CD4-positive, alpha-beta T cell treated with Interleukin-15 for 4 hours (primary cell): ENCODE data around the gene SPATS1.

Experiments
- DNase-seq: peaks from one replicate; pipeline ENCODE4 v3.0.0-alpha.2; 2020; ENCODE audit warnings: low spot score

Gene SPATS1

GRCh38 chr6:44342489-44342888 lies at the start of gene SPATS1:
SPATS1 (plus strand) TSS chr6:44342650; CDS start chr6:44343096, 446 bp downstream.
- DNase-seq, result no peak

DNA sequence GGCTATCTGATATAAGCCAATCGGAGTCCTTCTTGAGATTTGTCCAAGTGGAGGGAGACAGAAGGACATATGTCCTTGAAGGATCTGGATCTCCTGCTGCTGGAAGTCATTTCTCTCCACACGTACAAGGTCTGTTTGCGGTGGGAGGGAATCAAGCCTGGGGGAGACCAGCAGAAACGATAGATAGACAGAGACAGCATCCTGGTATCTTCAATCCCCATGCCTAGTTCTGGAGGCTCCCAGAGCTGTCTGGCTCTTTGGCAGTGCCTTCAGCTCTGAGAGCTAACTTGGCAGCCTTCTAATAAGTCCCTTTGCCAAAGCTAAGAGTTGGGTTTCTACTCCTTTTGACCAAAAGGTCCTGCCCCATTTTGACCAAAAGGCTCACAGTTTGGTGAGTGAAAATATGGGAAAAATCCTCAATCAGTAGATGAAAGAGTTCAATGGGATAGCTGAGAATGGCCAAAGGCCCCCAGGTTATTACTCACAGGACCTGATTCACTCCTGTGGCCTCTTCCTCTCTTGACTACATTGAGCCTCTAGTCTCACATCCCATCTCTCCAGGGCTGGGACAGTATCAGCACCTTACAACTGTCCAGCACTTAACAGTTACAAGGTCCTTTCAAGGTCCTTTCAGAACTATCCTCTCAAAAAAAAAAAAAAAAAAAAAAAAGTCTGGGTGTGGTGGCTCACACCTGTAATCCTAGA lies 49.6 kb upstream of the SPATS1 start:
- DNase-seq, result no peak

GRCh38 chr6:44294832-44295791 lies 47.3 kb upstream of the SPATS1 start:
- DNase-seq, result no peak

GRCh38 chr6:44297063-44298038 lies 45.1 kb upstream of the SPATS1 start:
- DNase-seq, result peak; percentile 13

- DNase-seq, result no peak
Measured at GRCh38 chr6:44298055-44298803, 44.2 kb upstream of the SPATS1 start.

- DNase-seq, result no peak
Measured at GRCh38 chr6:44298864-44299263, 43.6 kb upstream of the SPATS1 start.

- no peak for DNase-seq
Measured at GRCh38 chr6:44300292-44300823, 42.1 kb upstream of the SPATS1 start.

DNA sequence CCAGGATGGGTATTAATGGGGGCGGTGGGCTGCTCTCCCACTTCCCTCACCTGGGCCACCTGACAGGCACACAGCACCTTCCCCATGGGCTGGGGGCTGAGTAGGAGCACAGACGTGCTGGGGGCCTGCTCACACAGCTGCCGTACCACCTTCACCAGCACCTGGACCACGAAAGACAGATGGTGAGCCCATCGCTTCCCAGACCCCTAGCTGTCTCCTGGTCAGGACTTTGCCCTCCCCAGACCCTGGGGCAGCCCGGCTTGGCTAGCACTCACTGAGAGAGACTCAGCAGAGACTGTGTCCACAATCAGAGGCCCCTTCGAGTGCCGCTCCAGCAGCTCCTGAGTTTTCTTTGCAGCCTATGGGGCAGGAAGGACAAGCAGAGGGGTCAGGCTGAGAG lies 41.3 kb upstream of the SPATS1 start:
- no peak for DNase-seq

DNA sequence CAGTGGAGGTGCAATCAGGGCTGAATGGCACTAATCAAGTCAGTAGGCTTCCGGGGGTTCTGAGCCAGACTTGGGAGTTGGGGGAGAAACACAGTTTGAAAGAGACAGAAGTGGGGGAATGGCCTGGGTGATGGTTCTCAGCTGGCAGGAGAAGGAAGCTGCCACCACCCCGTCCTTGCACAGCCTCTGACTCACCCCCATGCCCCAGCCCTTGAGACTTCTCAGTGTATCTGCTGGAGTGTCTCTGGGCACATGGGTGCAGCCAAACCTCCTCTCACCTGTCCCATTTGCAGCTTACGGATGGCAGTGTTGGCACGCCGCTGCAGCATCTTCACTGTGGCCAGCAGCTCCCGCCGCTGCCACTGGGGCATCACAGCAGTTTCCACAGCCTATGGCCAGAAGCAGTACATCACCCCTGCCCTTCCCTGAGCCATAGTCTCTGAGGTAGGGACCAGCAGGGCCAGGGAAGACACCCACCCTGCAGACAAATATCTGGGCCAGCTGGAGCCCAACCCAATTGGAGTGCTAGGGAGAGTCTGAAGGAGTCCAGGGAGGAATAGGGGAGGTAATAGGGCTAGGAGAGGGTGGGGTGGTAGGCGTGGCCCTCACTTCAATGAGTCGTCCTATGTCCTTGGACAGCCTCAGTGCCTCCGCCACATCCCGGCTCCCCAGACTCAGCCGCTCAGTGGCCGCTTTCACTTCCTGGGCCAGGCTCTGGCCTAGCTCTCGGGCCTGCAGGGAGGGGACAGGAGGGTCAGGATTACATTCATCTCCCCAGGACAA lies 40.5 kb upstream of the SPATS1 start:
- DNase-seq, result no peak

DNA sequence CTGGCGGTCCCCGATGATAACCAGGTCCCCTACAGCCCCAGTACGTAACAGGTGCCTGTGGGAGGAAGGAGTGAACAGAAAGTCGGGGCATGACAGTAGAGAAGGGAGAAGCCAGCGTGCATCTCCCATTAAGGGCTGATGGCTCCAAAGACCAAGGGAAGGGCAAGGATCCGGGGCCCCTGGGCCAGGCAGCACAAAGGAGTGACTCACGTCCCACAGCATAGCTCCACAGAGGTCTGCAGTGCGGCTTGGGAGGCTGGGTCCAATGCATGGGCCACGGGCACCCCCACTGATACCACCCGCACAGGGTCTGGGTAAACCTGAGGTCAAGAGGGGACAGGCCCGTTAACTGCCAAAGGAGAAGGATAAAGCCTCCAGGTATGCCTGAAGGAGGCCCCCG lies 39.6 kb upstream of the SPATS1 start:
- DNase-seq, result no peak

DNA sequence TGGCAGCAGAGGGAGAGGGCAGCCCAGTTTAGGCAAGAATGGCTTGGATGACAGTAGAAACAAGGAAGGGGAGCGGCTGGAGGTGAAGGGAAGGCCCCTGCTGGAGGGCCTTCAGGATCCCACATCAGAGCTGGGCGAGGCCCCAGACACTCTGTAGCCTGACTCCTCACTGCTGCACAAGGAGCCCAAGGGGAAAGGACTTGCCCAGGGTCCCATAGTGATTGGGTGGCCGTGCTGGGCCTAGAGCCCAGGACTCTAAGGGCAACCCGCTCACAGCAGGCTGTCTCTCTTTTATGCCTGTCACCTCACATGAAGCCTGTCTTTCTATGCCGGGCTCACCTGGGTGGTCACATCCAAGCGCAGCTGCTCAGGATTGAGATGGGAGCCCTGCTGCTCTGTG lies 38.6 kb upstream of the SPATS1 start:
- no peak for DNase-seq

DNA sequence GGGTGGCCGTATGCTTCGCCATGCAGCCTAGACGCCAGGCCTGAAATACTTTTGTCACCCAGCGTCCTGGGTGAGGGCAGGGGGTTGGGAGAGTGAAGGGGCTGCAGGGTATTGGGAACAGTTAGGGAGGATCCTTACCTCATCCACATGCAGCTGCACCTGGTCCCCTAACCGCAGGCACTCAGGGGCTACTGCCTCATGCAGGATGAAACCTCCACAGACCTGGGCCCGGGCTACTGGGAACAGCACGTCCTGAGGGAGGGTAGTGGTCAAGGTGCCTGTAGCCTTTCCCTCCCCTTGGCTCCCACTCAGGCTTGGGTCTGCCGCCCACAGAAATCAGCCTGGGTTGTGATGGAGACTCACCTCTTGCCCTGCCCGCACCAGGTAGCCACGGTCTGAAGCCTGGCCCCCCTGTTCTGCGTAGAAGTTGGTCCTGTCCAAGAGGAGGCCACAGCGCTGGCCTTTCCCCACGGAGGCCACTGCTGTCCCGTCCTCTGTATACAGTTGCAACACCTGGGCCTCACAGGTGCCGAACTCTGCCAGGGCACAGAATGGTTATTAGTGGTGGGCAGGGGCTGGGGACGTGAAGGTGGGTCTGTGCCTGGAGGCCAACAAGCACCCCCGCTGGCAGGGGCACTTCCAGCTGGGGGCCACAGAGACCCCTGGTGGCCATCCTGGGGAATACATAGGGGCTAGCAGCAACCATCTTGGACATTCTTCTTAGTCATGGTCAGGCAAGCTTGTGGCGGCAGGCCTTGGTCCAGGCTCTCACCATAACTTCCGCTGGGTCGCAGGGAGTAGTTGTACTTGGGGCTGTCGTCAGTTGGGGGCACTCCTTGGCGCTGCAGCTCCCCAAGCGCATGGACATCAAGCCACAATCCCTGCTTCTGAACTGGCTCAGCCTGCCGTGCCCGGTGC lies 37.9 kb upstream of the SPATS1 start:
- peak; percentile 37 for DNase-seq

DNA sequence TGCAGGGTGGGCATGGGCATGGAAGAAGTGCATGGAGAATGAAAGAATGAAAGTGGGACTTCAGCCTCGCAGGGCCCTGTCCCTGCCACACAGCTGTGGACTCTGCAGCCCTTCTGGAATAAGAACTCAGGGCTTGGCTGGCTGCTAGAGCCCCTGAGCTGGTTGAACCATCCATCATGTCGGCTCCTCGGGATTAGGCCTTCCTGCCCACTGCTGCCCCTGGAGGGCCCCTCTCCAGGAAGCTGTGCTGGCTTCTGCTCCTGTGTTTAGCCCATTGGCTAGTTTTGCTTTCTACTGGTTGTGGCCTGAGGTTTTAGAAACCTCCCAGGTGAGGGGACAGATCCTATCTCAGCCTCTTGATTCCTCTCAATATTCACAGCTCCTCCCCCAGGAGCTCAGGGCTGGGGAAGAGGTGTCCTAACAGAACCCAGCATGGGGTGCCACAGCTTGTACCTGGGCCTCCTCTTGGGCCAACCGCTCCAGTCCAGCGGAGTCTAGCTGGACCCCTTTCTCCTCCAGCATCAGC lies 37.2 kb upstream of the SPATS1 start:
- no peak for DNase-seq

GRCh38 chr6:44306710-44307109 lies 35.7 kb upstream of the SPATS1 start:
- DNase-seq, result no peak

DNA sequence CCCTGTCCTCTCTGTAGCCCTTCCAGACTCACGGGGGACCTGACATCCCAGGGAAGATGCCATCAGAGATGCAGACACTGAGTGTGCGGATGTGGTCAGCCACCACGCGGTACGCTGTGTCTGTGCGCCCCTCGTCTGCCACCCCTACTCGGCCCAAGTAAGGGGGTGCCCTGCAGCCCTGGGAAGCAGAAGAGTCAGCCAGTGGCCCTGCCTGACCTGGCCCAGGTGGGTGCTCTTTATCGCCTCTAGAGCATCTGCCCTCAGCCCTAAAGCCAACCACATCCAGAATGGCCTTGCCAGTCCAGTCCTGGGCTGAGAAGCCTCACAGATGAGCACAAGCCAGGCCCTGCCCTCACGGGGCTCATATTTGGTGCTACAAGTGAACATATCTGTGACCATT lies 35.2 kb upstream of the SPATS1 start:
- no peak for DNase-seq

DNA sequence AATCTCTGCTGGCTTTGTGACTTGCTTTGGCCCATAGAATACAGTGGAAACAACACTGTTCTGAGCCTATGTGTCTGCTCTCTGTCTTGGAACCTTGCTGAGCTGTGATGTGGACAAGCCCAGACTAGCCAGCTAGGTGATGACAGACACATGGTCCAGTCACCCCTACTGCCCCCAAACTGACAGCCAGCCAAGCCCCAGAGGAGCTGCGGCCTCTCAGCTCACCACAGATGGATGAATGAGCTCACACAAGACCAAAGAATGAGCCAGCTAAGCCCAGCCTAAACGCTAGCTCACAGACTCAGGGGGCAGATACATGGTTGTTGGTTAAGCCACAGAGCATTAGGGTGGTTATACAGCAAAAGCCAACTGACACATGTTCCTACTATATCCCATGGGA lies 33.4 kb upstream of the SPATS1 start:
- DNase-seq, result no peak

- no peak for DNase-seq
Measured at GRCh38 chr6:44309631-44310030, 32.8 kb upstream of the SPATS1 start.

DNA sequence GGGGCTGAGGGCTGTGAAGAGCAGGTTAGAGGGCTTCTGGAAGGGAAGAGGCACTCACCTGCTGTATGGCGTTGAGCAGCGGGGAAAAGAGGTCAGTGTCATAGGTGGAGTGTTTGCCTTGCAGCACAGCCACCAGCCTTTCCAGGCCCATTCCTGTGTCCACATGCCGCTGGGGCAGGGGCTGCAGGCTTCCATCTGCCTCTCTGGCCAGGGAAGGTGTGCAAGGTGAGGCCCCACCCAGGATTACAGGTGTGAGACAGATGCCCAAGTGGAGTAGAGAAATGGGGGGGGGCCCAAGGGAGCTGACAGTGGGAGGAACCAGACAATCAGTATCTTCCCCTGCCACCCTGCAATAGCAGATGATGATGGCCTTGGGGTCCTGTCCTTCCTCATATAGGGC lies 32.2 kb upstream of the SPATS1 start:
- no peak for DNase-seq

GRCh38 chr6:44311304-44311703 lies 31.1 kb upstream of the SPATS1 start:
- DNase-seq, result no peak
